Caco-2 (cell line): Measurements from ENCODE around the gene NOX3. TPM values are rescaled to one million over a fixed set of nuclear protein-coding genes. Genes with fewer than 3 reads are reported as not detected.

ENCODE experiments used
- BruUV-seq: library from RNA; stranded (reverse); fragments of 400-500 nt; replicated peaks from 2 replicates; lab custom pipeline; 2021; lab: Mats Ljungman, UMichigan
- CTCF ChIA-PET: fragments of 300-600 bp; sonication (Branson Sonifier 250); formaldehyde crosslinking; loops from one replicate; lab custom pipeline; 2022; ENCODE audit warnings: antibody characterized with exemption; lab: Charles Lee
- POLR2A ChIA-PET: fragments of 300-600 bp; sonication (Branson Sonifier 250); formaldehyde crosslinking; loops from one replicate; lab custom pipeline; 2022; ENCODE audit warnings: antibody characterized with exemption; lab: Charles Lee
- DNase-seq, 2 experiments: peaks; one replicate each; pipeline versions ENCODE4 v3.0.0 to v3.0.0-alpha.2; 2020 to 2022
- H3K27me3 ChIP-seq: replicated peaks from 2 replicates; pipeline ENCODE4 v1.6.0; 2011; ENCODE audit warnings: low read length; ENCODE audit not compliant: control insufficient read depth, insufficient read depth
- H3K36me3 ChIP-seq: 2 replicates; pipeline ENCODE4 v1.5.1; 2011; ENCODE audit warnings: low read length; ENCODE audit not compliant: control insufficient read depth, insufficient read depth
- H3K4me1 ChIP-seq: fragments of 250-450 bp; sonication (Bioruptor Pico); 2 replicates; pipeline ENCODE4 v1.5.1; 2020; ENCODE audit warnings: mild to moderate bottlenecking
- H3K4me3 ChIP-seq: 2 replicates; pipeline ENCODE4 v1.5.1; 2011; ENCODE audit warnings: low read depth, mild to moderate bottlenecking, control low read depth, low read length
- H3K9me3 ChIP-seq: fragments of 250-450 bp; sonication (Bioruptor Pico); 2 replicates; pipeline ENCODE4 v1.5.1; 2020; ENCODE audit warnings: mild to moderate bottlenecking, moderate library complexity
- H3K27ac Mint-ChIP-seq: one replicate; pipeline ENCODE4 v1.8.0; 2022; ENCODE audit warnings: mixed read lengths; ENCODE audit not compliant: unreplicated experiment
- H3K27me3 Mint-ChIP-seq: one replicate; pipeline ENCODE4 v1.8.0; 2022; ENCODE audit warnings: mixed read lengths; ENCODE audit not compliant: insufficient read depth, unreplicated experiment
- H3K36me3 Mint-ChIP-seq: one replicate; pipeline ENCODE4 v1.8.0; 2022; ENCODE audit warnings: mild to moderate bottlenecking, mixed read lengths; ENCODE audit not compliant: insufficient read depth, unreplicated experiment
- H3K4me1 Mint-ChIP-seq: one replicate; pipeline ENCODE4 v1.8.0; 2022; ENCODE audit warnings: low read depth, mixed read lengths; ENCODE audit not compliant: unreplicated experiment
- H3K4me3 Mint-ChIP-seq: one replicate; pipeline ENCODE4 v1.8.0; 2022; ENCODE audit warnings: mild to moderate bottlenecking, moderate library complexity, mixed read lengths; ENCODE audit not compliant: unreplicated experiment
- H3K9me3 Mint-ChIP-seq: one replicate; pipeline ENCODE4 v1.8.0; 2022; ENCODE audit warnings: mixed read lengths; ENCODE audit not compliant: unreplicated experiment
- intact Hi-C: fragments of 100-400 bp; cut with micrococcal nuclease; formaldehyde crosslinking; loops from one replicate; pipeline ENCODE4 v1.10.0; 2022; ENCODE audit not compliant: unreplicated experiment
- total RNA-seq: library from RNA; stranded (reverse); gene quantifications from 2 replicates; pipeline ENCODE4 v1.2.3, GENCODE V29; 2022
- TF ChIP-seq, protein P1 (sequence below), 2 experiments: fragments of 200-600 bp in 1 of 2; IDR thresholded peaks; 1 replicate in 1 of 2; 2 replicates in 1 of 2; pipeline versions ENCODE4 v1.5.1 to v1.8.0; 2011 to 2022; ENCODE audit warnings: antibody characterized with exemption in 1 of 2, control low read depth in 1 of 2, inconsistent platforms in 1 of 2, low read depth in 1 of 2, low read length in 1 of 2, mild to moderate bottlenecking in 1 of 2, moderate library complexity in 1 of 2; ENCODE audit not compliant: insufficient read depth in 1 of 2, severe bottlenecking in 1 of 2, unreplicated experiment in 1 of 2

NOX3 gene
- total RNA-seq, 1 experiment from 2014 or later, result not detected

DNA sequence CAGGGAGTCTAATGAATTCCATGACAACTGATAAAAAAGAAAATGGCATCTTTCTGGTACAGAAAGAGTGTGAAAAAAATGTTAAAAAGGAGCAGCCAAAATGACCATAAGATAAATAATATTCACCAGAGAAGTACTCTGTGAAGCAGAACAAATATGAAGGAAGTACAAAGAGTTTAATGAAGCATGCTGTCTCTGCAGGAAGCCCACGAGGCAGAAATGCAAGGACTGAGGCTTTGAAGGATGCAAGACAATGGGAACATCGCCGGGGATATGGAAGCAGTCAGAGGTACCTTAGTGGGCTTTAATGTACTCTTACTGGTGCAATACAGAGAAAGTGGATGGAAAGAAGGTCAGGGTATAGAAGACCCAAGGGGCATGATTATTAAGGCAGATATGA lies 50.7 kb downstream of the NOX3 start:
- intact Hi-C loops, result no loop called here
- Histone ChIP-seq H3K9me3 (no peaks in the 10 kb centered on the region; the same call in 1 of the 2 replicates), H3K36me3 (peaks cover 2% of the 10 kb centered on the region; the same call in 1 of the 2 replicates), H3K4me3 (no peak overlapping the region), H3K27me3 (no peaks in the 10 kb centered on the region), H3K4me1 (peaks cover 4% of the 10 kb centered on the region)
- Mint-ChIP-seq H3K36me3 (no peaks in the 10 kb centered on the region), H3K9me3 (no peaks in the 10 kb centered on the region), H3K27me3 (no peaks in the 10 kb centered on the region), H3K4me3 (no peak overlapping the region), H3K27ac (no peak overlapping the region), H3K4me1 (peaks cover 9% of the 10 kb centered on the region)
- ChIA-PET POLR2A (no interaction called here), CTCF (no interaction called here)
- TF ChIP-seq, protein P1, sequence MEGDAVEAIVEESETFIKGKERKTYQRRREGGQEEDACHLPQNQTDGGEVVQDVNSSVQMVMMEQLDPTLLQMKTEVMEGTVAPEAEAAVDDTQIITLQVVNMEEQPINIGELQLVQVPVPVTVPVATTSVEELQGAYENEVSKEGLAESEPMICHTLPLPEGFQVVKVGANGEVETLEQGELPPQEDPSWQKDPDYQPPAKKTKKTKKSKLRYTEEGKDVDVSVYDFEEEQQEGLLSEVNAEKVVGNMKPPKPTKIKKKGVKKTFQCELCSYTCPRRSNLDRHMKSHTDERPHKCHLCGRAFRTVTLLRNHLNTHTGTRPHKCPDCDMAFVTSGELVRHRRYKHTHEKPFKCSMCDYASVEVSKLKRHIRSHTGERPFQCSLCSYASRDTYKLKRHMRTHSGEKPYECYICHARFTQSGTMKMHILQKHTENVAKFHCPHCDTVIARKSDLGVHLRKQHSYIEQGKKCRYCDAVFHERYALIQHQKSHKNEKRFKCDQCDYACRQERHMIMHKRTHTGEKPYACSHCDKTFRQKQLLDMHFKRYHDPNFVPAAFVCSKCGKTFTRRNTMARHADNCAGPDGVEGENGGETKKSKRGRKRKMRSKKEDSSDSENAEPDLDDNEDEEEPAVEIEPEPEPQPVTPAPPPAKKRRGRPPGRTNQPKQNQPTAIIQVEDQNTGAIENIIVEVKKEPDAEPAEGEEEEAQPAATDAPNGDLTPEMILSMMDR (IDR thresholded peaks at IDR 0.05; ENCODE audit: insufficient read depth in 1 of 2, low read depth in 1 of 2, low read length in 1 of 2, severe bottlenecking in 1 of 2, unreplicated experiment in 1 of 2), result no peak
- no peak for DNase-seq
- BruUV-seq, result no TSS peak

DNA sequence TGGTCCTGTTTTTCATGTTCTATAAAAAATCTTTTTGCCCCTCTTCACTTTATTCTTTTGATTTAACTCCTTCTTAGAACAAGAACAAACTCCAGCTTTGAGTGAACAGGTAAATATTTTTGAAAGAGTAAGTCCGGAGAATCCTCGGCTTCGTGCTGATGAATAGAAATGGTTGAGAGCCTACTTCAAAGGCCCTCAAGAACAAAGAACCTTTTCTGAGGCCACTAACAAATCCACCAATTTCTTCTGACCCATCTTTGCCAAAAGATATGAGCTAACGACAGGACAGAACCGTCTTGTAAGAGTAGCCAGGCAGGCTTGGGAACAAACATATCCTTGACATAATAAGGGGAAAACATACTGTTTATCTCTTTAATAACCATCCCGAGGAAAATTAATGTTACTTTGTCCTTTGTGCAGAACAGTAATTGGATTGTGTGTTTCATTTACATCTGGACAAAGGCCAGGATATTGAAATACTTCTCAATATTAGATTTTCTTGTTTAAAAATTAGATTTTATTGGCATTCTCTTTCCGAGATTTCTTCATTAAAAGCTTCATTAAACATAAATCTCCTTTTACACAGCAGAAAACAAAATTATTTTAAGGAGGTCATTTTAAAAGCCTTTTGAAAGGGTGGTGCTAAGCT lies 52.9 kb downstream of the NOX3 start:
- CTCF ChIA-PET, result no interaction called here
- H3K36me3 ChIP-seq, result peaks cover 2% of the 10 kb centered on the region; the same call in 1 of the 2 replicates
- no peaks in the 10 kb centered on the region for H3K36me3 Mint-ChIP-seq
- no peak for DNase-seq
- TF ChIP-seq, protein P1 (IDR thresholded peaks at IDR 0.05; ENCODE audit: insufficient read depth in 1 of 2, low read depth in 1 of 2, low read length in 1 of 2, severe bottlenecking in 1 of 2, unreplicated experiment in 1 of 2), result no peak
- H3K27ac Mint-ChIP-seq, result no peak overlapping the region
- no peaks in the 10 kb centered on the region for H3K9me3 Mint-ChIP-seq
- no peaks in the 10 kb centered on the region for H3K27me3 Mint-ChIP-seq
- H3K4me3 ChIP-seq, result no peak overlapping the region
- H3K4me1 Mint-ChIP-seq, result peaks cover 23% of the 10 kb centered on the region
- H3K27me3 ChIP-seq, result no peaks in the 10 kb centered on the region
- intact Hi-C loops, result no loop called here
- BruUV-seq, result no TSS peak
- POLR2A ChIA-PET, result no interaction called here
- no peaks in the 10 kb centered on the region; the same call in none of the 2 replicates for H3K9me3 ChIP-seq
- no peak overlapping the region for H3K4me3 Mint-ChIP-seq
- peaks cover 26% of the 10 kb centered on the region for H3K4me1 ChIP-seq

DNA sequence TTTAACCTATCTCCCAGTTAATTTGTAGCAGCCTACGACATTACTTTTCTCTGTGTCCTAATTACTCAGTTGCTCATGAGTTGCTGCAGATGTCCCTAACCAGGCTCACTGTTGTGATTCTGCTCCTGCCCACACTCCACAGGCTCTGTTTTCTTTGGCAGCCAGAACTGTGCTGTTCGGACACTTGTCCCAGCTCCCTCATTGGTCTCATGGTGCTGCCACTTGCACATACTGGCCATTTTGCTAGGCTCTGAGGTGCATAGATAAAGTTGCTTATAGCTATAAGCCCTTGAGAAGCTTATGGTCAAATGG lies 55.0 kb downstream of the NOX3 start:
- peaks cover 26% of the 10 kb centered on the region for H3K4me1 ChIP-seq
- BruUV-seq, result no TSS peak
- H3K36me3 ChIP-seq, result peaks cover 2% of the 10 kb centered on the region; the same call in 1 of the 2 replicates
- no peak overlapping the region for H3K4me3 Mint-ChIP-seq
- intact Hi-C loops, result no loop called here
- TF ChIP-seq, protein P1 (IDR thresholded peaks at IDR 0.05; ENCODE audit: insufficient read depth in 1 of 2, low read depth in 1 of 2, low read length in 1 of 2, severe bottlenecking in 1 of 2, unreplicated experiment in 1 of 2), result no peak
- H3K27me3 ChIP-seq, result no peaks in the 10 kb centered on the region
- H3K4me1 Mint-ChIP-seq, result peaks cover 23% of the 10 kb centered on the region
- H3K9me3 Mint-ChIP-seq, result peaks cover 10% of the 10 kb centered on the region
- POLR2A ChIA-PET, result no interaction called here
- DNase-seq, result no peak
- CTCF ChIA-PET, result no interaction called here
- no peaks in the 10 kb centered on the region; the same call in none of the 2 replicates for H3K9me3 ChIP-seq
- H3K27me3 Mint-ChIP-seq, result no peaks in the 10 kb centered on the region
- H3K4me3 ChIP-seq, result no peak overlapping the region
- H3K27ac Mint-ChIP-seq, result peak overlapping the region; percentile 80
- no peaks in the 10 kb centered on the region for H3K36me3 Mint-ChIP-seq
